GM12892 (cell line): ENCODE results near the gene CHST11.

Source experiments
- DNase-seq: peaks from one replicate; pipeline ENCODE4 v3.0.0; 2011; ENCODE audit not compliant: insufficient read length
- FAIRE-seq: peaks from 2 replicates; lab custom pipeline; 2011; peaks lifted over from hg19 to GRCh38; lab: Jason Lieb, UNC
- POLR2A ChIP-seq: IDR thresholded peaks from 2 replicates; pipeline ENCODE4 v1.6.1; 2011; ENCODE audit warnings: low read depth, low read length, control low read depth
- POLR2AphosphoS5 ChIP-seq: IDR thresholded peaks from 2 replicates; pipeline ENCODE4 v1.6.1; 2011; ENCODE audit warnings: low read depth, low read length, control low read depth
- TAF1 ChIP-seq: IDR thresholded peaks from 2 replicates; pipeline ENCODE4 v1.6.1; 2011; ENCODE audit warnings: low read depth, mild to moderate bottlenecking, control low read depth, low read length, borderline replicate concordance

Gene CHST11

GRCh38 chr12:104463368-104463767 lies 6.6 kb downstream of the CHST11 start:
- TF ChIP-seq POLR2A (no peak), POLR2AphosphoS5 (no peak), TAF1 (no peak)
- FAIRE-seq (no peak), DNase-seq (no peak)

- DNase-seq = no peak
- FAIRE-seq = no peak
- TF ChIP-seq POLR2AphosphoS5 = no peak
- no peak for TF ChIP-seq POLR2A
- no peak for TF ChIP-seq TAF1
Measured at GRCh38 chr12:104464899-104465298, 8.2 kb downstream of the CHST11 start.

- no peak for FAIRE-seq
- DNase-seq = no peak
- TF ChIP-seq TAF1 = no peak
- TF ChIP-seq POLR2A = no peak
- TF ChIP-seq POLR2AphosphoS5 = no peak
Measured at GRCh38 chr12:104466709-104467345, 10.1 kb downstream of the CHST11 start.

GRCh38 chr12:104467346-104467837 lies 10.6 kb downstream of the CHST11 start:
- TF ChIP-seq POLR2A = no peak
- no peak for TF ChIP-seq POLR2AphosphoS5
- TF ChIP-seq TAF1 = no peak
- FAIRE-seq (no peak), DNase-seq (no peak)

- TF ChIP-seq POLR2AphosphoS5 (no peak), TAF1 (no peak), POLR2A (no peak)
- no peak for FAIRE-seq
- no peak for DNase-seq
Measured at GRCh38 chr12:104468371-104468770, 11.6 kb downstream of the CHST11 start.

- no peak for DNase-seq
- FAIRE-seq = no peak
- no peak for TF ChIP-seq TAF1
- no peak for TF ChIP-seq POLR2A
- no peak for TF ChIP-seq POLR2AphosphoS5
Measured at GRCh38 chr12:104469066-104469465, 12.3 kb downstream of the CHST11 start.

- FAIRE-seq (peak; percentile 44), DNase-seq (no peak)
Measured at GRCh38 chr12:104469523-104469922, 12.8 kb downstream of the CHST11 start.

GRCh38 chr12:104470521-104470920 lies 13.8 kb downstream of the CHST11 start:
- no peak for TF ChIP-seq TAF1
- no peak for TF ChIP-seq POLR2A
- TF ChIP-seq POLR2AphosphoS5 = no peak
- no peak for FAIRE-seq

More at GRCh38 chr12:104469523-104469922, 12.8 kb downstream of the CHST11 start:
- no peak for TF ChIP-seq POLR2A
- no peak for TF ChIP-seq TAF1
- no peak for TF ChIP-seq POLR2AphosphoS5

GRCh38 chr12:104471336-104471735 lies 14.6 kb downstream of the CHST11 start:
- DNase-seq (no peak), FAIRE-seq (no peak)
- TF ChIP-seq TAF1 = no peak
- TF ChIP-seq POLR2A = no peak
- no peak for TF ChIP-seq POLR2AphosphoS5

More at GRCh38 chr12:104470521-104470920, 13.8 kb downstream of the CHST11 start:
- no peak for DNase-seq

- TF ChIP-seq POLR2AphosphoS5 (no peak), TAF1 (no peak), POLR2A (no peak)
- FAIRE-seq (peak; percentile 51), DNase-seq (no peak)
Measured at GRCh38 chr12:104472748-104473147, 16.0 kb downstream of the CHST11 start.

GRCh38 chr12:104473374-104473983 lies 16.7 kb downstream of the CHST11 start:
- FAIRE-seq (peak; percentile 93), DNase-seq (no peak)
- TF ChIP-seq POLR2A (peak; percentile 35; the same call in 1 of the 2 replicates), POLR2AphosphoS5 (no peak), TAF1 (no peak)

- FAIRE-seq (no peak), DNase-seq (no peak)
- no peak for TF ChIP-seq POLR2AphosphoS5
- TF ChIP-seq POLR2A = no peak
- no peak for TF ChIP-seq TAF1
Measured at GRCh38 chr12:104475271-104475670, 18.5 kb downstream of the CHST11 start.
